SU-DHL-6 (cell line): ENCODE measurements around the gene TLR7.

Source experiments
- EZH2phosphoT487 ChIP-seq: fragments of 200-600 bp; sonication (generic), shearing (Covaris generic); conservative IDR thresholded peaks from 2 replicates; pipeline ENCODE4 v1.6.1; 2018; ENCODE audit warnings: mild to moderate bottlenecking, antibody characterized with exemption, low read length, moderate library complexity, mixed read lengths
- TF ChIP-seq, protein P1 (sequence below): fragments of 200-600 bp; sonication (generic); IDR thresholded peaks from one replicate; pipeline ENCODE4 v1.5.1; 2017; ENCODE audit warnings: antibody characterized with exemption, mild to moderate bottlenecking, low read length, moderate library complexity; ENCODE audit not compliant: insufficient read depth, poor library complexity, severe bottlenecking

DNA sequence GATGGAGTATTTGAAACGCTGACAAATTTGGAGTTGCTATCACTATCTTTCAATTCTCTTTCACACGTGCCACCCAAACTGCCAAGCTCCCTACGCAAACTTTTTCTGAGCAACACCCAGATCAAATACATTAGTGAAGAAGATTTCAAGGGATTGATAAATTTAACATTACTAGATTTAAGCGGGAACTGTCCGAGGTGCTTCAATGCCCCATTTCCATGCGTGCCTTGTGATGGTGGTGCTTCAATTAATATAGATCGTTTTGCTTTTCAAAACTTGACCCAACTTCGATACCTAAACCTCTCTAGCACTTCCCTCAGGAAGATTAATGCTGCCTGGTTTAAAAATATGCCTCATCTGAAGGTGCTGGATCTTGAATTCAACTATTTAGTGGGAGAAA lies 52.7 kb downstream of the TLR7 start:
- no peak for TF ChIP-seq EZH2phosphoT487
- TF ChIP-seq, protein P1, sequence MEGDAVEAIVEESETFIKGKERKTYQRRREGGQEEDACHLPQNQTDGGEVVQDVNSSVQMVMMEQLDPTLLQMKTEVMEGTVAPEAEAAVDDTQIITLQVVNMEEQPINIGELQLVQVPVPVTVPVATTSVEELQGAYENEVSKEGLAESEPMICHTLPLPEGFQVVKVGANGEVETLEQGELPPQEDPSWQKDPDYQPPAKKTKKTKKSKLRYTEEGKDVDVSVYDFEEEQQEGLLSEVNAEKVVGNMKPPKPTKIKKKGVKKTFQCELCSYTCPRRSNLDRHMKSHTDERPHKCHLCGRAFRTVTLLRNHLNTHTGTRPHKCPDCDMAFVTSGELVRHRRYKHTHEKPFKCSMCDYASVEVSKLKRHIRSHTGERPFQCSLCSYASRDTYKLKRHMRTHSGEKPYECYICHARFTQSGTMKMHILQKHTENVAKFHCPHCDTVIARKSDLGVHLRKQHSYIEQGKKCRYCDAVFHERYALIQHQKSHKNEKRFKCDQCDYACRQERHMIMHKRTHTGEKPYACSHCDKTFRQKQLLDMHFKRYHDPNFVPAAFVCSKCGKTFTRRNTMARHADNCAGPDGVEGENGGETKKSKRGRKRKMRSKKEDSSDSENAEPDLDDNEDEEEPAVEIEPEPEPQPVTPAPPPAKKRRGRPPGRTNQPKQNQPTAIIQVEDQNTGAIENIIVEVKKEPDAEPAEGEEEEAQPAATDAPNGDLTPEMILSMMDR = no peak
